ENCODE data around the gene IL3.

The IL3 gene

GRCh38 chr5:132026516-132027008 lies 33.9 kb upstream of the IL3 start:
- DNase-seq = peak; percentile 66

GRCh38 chr5:132027027-132027426 lies 33.4 kb upstream of the IL3 start:
- peak; percentile 60 for DNase-seq

GRCh38 chr5:132029609-132030330 lies 30.7 kb upstream of the IL3 start:
- DNase-seq = no peak

GRCh38 chr5:132030610-132031009 lies 29.8 kb upstream of the IL3 start:
- no peak for DNase-seq

DNA sequence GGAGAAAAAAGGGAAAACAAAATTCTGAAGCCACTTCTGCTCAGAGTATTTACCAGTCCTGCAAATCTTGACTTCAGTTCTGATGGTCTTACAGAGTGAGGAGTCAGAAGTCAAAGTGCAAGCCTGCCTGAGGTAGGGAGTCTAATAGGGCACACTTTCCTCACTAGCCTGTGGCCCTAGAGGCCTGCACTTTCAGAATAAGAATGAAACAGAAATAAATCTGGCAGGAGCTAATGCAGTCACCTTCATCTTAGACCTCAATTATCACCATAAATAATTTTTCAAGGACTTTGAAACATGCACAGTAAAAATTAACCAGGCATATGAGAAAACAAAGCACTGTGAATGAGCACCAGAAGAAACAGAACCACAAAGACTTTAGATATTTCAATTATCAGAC lies 28.3 kb upstream of the IL3 start:
- no peak for DNase-seq

DNA sequence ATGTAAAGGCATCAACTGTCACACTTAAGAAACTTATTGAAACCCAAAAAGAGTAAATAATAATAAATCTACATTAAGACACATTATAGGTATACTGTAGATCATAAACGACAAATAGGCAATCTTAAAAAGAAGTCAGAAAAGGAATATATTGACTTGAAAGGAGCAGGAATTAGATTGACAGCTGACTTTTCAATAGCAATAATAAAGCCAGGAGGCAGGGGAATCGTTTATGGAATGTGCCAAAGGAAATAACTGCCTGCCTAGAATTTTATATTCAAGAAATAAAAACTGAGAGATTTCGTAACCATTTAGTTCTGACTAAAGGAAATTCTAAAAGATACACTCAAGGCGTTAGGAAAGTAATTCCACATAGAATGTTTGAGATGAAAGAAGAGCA lies 27.3 kb upstream of the IL3 start:
- DNase-seq = no peak

DNA sequence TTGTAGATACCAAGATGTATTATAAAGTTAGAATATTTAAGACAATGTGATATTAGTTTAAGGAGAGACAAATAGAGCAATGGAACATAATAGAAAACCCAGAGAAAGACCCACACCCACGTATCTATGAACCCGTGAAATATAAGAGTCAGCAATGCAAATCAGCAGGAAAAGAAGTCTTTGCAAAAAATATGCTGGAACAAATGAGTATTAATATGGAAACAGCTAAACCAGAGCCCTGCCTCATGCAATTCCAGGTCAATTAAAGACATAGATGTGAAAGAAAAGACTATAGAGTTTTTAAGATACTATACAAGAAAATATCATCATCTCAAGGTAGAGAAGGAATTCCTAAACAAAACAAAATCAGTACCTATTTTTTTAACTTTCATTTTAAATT lies 23.1 kb upstream of the IL3 start:
- no peak for DNase-seq

GRCh38 chr5:132044207-132044606 lies 16.2 kb upstream of the IL3 start:
- no peak for DNase-seq

GRCh38 chr5:132046880-132047299 lies 13.6 kb upstream of the IL3 start:
- DNase-seq = no peak

DNA sequence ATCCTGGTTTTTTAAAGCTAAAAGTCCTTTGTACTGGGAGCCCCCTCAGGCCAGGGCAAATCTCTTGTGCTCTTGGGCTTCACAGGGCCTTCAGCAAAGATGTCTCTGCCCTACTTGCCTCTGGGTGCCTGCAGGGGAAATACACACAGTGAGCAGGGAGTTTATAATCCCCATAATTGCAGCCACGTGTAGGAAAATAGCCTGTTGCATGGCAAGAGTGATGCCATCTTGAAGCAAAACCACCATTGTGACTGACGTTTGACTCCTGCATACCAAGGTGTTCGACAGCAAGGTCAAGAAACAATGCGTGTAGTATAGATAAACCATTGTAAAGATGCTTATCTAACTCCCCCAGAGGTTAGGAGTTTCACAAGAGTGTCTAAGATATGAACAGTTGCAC lies 11.4 kb upstream of the IL3 start:
- no peak for DNase-seq

- no peak for DNase-seq
Measured at GRCh38 chr5:132049559-132049958, 10.9 kb upstream of the IL3 start.

DNA sequence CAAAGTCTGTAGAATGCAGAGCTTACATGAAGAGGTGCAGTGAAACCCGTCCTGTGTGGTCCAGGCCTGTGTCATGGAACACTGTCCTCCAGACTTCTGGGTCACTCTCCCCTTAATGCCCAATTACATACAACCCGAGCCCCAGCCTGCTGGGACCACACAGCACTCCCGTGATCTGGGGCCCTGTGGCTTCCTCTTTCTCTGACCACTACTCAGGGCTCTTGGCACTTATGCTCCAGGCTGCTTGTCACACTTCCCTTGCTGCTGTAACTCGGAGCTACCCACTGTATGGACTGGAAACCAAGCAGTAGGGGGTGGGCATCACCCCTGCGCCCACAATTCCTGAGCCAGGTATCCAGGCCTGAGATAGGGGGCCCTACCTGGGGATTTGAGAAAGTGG lies 10.3 kb upstream of the IL3 start:
- DNase-seq = no peak

DNA sequence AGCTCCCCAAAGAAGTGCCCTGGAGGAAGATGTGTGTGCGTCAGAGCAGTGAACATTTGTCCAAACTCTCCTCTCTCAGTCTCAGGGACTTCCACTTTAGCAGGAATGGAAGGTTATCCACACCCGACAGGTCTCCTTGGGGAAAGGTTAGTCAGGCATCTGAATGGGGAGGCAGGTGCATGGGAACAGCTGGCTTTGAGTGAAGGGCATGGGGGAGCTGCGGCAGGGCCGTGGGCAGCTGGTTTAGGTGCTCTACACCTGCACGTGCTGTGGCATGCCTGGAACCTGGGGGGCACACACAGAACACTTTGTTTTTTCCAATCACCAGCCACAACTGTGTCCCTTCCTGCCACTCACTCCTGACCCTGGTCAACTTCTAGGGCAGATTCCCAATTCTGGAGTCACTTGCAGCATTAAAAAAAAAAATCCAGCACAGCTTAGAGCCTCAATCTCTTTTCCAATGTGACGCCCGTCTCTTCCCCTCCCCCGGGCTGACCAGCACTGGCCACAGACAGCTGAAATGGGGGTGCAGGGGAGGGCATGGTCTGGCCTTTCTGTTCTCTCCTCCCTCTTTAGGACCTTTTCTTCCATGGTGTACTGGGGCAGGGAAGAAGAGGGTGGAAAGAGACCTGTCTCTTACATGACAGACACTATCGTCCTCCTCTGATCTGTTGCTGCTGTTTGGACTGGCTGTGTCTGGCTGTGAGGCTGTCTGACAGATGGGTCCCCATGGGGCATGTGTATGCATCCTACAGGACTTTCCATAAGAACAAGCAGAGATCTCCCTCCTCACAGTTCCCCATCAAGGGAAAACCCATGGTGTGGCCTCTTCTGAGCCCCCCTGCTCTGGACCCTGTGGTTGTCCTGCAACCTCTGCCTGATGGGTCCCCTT lies 9.5 kb upstream of the IL3 start:
- DNase-seq = no peak

DNA sequence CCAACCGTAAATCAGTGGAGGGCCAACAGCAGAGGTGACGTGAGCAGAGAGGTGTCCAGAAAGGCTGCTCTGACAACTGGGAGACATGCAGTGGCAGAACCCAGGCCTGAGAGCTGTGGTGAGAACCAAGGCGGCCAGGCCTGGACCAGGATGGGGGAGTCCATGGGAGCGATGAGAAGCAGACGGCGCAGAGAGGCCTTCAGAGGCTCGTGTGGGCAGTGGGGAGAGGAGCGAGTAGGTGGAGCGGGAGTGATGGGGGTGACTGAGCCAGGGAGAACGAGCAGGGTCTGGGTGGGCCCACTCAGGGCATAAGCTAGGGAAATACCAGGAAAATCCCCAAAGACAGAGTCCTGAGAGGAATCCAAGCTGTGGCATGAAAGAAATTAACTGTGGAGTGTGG lies 7.9 kb upstream of the IL3 start:
- no peak for DNase-seq

GRCh38 chr5:132053483-132053882 lies 7.0 kb upstream of the IL3 start:
- no peak for DNase-seq

DNA sequence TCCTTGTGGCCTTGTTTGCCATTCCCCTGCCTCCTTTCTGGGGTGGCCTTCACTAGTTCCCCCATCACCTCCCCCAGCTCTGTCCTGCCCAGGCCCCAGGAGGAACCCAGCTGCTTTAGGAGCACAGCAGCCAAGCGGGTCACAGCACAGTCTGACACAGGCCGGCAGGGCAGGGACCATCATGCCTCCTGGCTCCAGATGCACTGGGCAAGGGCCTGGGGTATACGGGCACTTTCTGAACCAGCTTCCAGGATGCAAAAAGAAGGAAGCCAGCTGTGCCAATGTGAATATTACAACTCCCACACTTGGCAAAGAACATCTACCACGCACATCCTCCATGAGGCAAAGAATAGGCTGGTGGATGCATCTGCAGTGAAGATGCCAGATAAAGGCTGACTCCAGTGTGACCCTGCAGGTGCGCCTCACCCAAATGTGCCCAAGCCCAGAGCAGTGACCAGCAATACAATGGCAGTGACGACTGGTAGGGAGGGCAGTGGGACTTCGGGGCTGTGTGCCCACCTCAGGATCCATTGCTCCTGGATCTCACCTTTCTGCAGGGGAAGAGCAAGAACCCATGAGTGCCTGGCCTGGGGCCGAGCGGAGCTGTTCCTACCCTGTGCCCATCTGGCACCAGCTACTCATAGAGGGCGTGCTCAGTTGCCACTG lies 6.3 kb upstream of the IL3 start:
- no peak for DNase-seq

- DNase-seq = peak; percentile 59
Measured at GRCh38 chr5:132054697-132055440, 5.6 kb upstream of the IL3 start.

GRCh38 chr5:132055441-132055807 lies 5.0 kb upstream of the IL3 start:
- DNase-seq = no peak

GRCh38 chr5:132055808-132056609 lies 4.4 kb upstream of the IL3 start:
- peak; percentile 79 for DNase-seq

GRCh38 chr5:132056610-132057497 lies 3.6 kb upstream of the IL3 start:
- DNase-seq = no peak

Measured in activated effector memory CD4-positive, alpha-beta T cell treated with anti-CD3 and anti-CD28 coated beads, Interleukin-2, amount 50 U/mL, for 16 hours (primary cell).